NCI-H524 (cell line): ENCODE data around the gene LDHB.
"Not testable (repeated sequence)": the region's sequence is repeated elsewhere in the genome, so short reads cannot be mapped to it uniquely, and the experiment has no call there.

Source experiments
- DNase-seq, 2 experiments: peaks; one replicate each; lab custom pipeline; 2025; lab: John Stamatoyannopoulos, UW

Gene LDHB

GRCh38 chr12:21657326-21658077 is at the start of gene LDHB:
Gene LDHB, minus strand, starts transcription at chr12:21657842. Its CDS starts 3,171 bp downstream, at chr12:21654671.
- peak; percentile 95 to 98 for DNase-seq

- DNase-seq, result no peak
Observed at GRCh38 chr12:21704847-21705246, 47.2 kb upstream of the LDHB start.

- no peak for DNase-seq
Observed at GRCh38 chr12:21699851-21700250, 42.2 kb upstream of the LDHB start.

- peak; percentile 4 to 17 for DNase-seq
Observed at GRCh38 chr12:21697904-21698630, 40.4 kb upstream of the LDHB start.

GRCh38 chr12:21696625-21697024 is 39.0 kb upstream of the LDHB start:
- DNase-seq, result no peak

- no peak for DNase-seq
Observed at GRCh38 chr12:21695986-21696385, 38.3 kb upstream of the LDHB start.

- no peak for DNase-seq
Observed at GRCh38 chr12:21694660-21695059, 37.0 kb upstream of the LDHB start.

GRCh38 chr12:21691515-21691914 is 33.9 kb upstream of the LDHB start:
- DNase-seq, result no peak

GRCh38 chr12:21690704-21691368 is 33.2 kb upstream of the LDHB start:
- no peak for DNase-seq

- DNase-seq, result no peak
Observed at GRCh38 chr12:21683115-21683514, 25.5 kb upstream of the LDHB start.

GRCh38 chr12:21678959-21679358 is 21.3 kb upstream of the LDHB start:
- no peak for DNase-seq

- DNase-seq, result no peak
Observed at GRCh38 chr12:21677622-21678277, 20.1 kb upstream of the LDHB start.

GRCh38 chr12:21677204-21677603 is 19.6 kb upstream of the LDHB start:
- no peak for DNase-seq

GRCh38 chr12:21676776-21677175 is 19.1 kb upstream of the LDHB start:
- no peak for DNase-seq

- DNase-seq, result no peak
Observed at GRCh38 chr12:21675641-21676040, 18.0 kb upstream of the LDHB start.

- no peak for DNase-seq
Observed at GRCh38 chr12:21675096-21675495, 17.5 kb upstream of the LDHB start.

GRCh38 chr12:21673830-21674552 is 16.3 kb upstream of the LDHB start:
- not testable (repeated sequence) for DNase-seq

GRCh38 chr12:21672146-21672545 is 14.5 kb upstream of the LDHB start:
- DNase-seq, result no peak

- DNase-seq, result no peak
Observed at GRCh38 chr12:21666722-21667121, 9.1 kb upstream of the LDHB start.

GRCh38 chr12:21665816-21666215 is 8.2 kb upstream of the LDHB start:
- DNase-seq, result no peak

- peak in 1 of 2 experiments; percentile 7 for DNase-seq
Observed at GRCh38 chr12:21662122-21662792, 4.6 kb upstream of the LDHB start.
